Stimulated activated CD8-positive, alpha-beta memory T cell treated with anti-CD3 and anti-CD28 coated beads, Interleukin-15, amount 100 ng/mL, for 48 hours (primary cell): ENCODE results near the gene FRMD8.
"Not testable (repeated sequence)": the region's sequence is repeated elsewhere in the genome, so short reads cannot be mapped to it uniquely, and the experiment has no call there.

Source experiments
- DNase-seq, 2 donors: peaks; one replicate each; pipeline ENCODE4 v3.0.0-alpha.2; 2020; ENCODE audit warnings: low read depth in 2 of 2

FRMD8 gene

DNA sequence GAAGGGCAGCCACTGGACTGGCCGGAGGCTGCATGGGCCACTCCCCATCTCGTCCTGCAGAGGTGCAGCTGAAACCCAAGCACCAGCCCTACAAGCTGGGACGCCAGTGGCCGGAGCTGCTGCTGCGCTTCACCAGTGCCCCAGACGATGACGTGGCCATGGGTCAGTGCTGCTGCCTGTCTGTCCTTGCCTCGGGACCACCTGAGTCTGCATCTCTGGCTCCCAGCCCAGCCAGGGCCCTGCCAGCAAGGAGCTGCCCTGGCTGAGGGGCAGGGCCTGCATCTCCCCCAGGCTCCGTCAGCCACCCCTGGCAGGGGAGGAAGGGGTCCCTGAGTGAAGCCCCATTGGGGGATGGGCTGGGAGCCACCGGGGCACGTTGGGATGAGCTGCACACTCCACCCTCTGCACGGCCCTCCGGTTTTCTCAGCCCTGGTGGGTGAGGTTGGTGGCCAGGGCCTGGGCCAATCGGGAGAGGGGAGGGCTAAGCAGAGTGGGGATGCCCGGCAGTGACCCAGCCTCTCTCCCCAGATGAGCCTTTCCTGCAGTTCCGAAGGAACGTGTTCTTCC is 7.2 kb downstream of the FRMD8 start:
- DNase-seq, result no peak

DNA sequence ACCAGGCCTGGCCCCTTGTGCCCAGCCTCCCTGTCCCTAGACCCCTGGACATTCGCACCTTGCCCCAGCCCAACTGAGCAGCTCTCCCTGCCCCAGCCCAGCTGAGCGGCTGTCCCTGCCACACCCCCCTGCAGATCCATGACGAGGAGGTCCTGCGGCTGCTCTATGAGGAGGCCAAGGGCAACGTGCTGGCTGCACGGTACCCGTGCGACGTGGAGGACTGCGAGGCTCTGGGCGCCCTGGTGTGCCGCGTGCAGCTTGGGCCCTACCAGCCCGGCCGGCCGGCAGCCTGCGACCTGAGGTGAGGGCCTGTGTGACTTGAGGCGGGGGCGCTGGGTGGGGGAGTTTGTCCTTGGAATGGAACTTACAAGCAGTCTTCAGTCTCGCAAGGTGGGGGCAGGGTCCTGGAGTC is 7.7 kb downstream of the FRMD8 start:
- DNase-seq, result no peak

DNA sequence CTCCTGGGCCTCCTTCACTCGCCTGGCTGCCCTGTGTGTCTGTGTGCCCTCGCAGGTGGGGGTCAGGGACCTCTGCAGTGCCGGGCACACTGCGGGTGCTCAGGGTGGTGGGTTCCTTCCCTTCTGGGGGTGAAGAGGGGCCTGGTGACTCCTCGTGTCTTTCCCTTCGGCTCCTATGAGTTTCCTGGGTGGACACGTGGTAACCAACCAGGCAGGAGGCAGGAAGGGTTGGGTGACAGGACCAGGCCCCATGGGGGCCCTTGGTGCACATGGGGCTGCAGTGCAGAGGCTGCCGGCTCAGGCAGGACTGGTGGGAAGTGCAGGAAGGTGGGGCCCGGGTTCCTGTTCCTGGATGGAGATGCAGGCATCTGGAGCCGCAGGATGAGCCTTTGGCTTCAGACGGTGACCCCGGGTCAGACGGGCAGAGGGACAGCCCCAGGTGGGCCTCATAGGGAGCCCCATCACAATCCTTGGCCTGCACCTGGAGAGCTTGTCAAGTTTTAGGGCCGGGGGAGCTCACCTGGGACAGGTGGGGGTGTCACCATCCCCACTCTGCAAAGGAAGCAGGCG is 9.6 kb downstream of the FRMD8 start:
- no peak for DNase-seq

DNA sequence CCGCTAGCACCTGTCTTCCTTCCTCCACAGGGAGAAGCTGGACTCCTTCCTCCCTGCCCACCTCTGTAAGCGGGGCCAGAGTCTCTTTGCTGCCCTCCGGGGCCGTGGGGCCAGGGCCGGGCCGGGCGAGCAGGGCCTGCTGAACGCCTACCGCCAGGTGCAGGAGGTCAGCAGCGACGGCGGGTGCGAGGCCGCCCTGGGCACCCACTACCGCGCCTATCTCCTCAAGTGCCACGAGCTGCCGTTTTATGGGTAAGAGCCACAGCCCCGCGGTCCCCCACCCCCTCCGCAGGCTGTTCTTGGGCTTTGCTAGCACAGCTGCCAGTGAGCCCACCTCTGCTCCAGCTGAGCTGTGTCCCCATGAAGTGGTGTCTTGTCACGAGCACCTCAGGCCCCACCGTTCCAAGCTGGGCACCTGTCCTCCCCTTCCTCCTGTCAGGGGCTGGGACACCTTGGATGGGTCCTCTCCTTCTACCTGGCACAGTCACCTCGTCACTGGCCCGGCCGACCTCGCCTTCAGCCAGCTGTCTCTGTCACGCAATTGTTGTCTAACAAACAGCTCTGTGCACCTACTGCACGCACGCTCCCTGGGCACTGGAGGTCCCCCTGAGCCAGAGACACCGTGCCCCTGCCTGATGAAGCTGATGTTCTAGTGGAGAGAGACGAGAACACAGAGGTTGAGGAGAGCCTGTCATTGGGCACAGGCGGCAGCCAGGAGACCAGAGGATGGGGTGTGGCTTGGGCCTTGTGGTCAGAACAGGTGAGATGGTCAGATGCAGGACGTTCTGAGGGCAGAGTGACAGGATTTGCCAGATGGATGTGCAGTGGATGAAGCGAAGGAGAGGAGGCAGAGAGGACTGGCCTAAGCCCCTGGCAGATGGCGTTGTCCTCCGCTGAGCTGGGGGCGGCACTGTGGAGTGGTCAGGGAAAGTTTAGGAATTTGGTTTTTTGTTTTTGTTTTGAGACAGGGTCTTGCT is 10.6 kb downstream of the FRMD8 start:
- DNase-seq, result no peak

DNA sequence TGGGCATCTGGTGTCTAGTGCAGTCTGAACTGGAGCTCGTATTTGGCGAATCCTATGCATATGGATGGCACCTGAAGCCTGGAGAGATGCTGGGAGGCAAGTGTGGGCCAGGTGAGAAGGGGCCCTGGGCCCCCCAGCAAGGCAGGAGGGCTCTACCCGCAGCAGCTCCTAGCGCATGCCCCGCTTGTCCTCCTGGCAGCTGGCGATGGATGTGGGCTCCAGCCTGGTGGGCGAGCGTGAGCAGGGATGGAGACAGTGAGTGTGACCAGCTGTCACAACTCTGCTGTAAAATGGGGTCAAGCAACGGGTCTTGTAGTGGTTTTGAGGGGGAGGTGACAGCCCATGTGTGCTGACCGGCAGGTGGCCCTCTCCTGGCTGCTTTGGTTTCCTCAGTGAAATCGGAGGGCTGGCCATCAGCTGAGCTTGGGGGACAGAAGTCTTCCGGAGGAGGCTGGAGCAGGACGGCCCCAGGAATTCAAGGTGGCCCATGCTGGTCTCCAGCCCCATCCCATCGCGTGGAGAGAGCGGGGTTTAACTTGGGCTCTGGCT is 12.0 kb downstream of the FRMD8 start:
- no peak for DNase-seq

DNA sequence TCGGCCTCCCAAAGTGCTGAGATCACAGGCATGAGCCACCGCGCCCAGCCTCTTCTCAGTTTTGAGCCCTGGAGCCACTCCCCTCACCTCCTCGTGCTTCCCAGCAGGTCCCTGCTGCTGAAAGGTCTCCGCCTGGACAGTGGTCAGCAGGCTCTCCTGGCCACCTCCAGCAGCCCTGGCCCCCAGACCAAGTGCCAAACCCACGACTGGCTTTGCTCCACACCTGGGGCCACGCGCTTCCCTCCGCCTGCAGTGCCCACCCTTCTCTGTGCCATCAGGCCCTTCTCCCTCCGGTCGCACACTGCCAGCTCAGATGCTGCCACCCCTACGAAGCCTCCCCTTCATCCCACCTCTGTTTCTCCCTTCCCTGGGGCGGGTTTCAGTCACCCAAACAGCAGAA is 12.8 kb downstream of the FRMD8 start:
- no peak for DNase-seq

DNA sequence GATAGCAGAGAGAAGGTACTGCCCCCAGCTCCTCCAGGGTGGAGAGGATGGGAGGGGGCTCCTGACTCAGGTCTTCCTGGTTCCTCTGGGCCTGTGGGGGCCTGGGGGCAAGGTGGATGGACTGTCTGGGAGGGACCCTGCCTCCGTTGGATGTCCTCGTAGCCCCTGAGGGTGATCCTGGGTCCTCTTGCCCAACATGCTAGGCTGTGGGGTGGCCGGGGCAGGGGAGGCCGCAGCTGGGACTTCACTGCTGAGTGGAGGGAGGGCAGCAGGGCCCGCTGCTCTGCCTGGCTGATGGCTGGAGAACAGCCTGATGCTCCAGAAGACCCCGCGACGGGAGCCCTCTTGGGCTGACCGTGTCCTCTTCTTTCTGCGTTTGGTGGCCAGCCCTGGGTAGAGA is 13.4 kb downstream of the FRMD8 start:
- DNase-seq, result no peak

DNA sequence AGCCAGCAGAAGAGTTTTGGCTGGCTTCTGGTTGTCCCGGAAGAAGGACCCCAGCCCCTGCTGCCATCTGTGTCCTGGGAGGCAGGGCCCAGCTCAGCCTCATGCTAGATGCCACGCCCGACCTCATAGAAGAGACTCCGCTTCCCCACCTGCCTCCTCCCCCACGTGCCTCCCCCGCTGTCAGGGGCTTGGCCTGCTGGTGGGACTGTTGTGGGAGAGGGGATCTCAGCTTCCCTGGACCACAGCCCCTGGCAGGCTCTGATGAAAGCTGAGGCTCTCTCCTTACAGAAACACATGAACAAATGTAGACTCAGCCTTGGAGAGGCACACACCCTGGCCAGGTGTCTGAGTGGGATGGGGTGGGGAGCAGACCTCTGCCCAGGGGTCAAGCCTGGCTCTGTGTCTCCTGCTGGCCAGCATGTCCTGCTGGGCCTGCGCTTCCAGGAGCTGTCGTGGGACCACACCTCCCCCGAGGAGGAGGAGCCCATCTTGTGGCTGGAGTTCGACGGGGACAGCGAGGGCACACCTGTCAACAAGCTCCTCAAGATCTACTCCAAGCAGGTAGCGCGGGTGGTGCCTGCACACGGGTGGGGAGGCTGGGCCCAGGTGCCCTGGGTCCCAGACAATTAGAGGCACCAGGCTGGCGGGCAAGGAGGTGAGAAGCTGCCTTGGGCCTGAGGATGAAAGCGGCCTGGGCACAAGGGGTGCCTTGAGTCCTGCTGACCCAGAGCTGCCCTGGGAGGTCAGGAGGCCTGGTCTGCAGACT is 14.1 kb downstream of the FRMD8 start:
- no peak for DNase-seq

DNA sequence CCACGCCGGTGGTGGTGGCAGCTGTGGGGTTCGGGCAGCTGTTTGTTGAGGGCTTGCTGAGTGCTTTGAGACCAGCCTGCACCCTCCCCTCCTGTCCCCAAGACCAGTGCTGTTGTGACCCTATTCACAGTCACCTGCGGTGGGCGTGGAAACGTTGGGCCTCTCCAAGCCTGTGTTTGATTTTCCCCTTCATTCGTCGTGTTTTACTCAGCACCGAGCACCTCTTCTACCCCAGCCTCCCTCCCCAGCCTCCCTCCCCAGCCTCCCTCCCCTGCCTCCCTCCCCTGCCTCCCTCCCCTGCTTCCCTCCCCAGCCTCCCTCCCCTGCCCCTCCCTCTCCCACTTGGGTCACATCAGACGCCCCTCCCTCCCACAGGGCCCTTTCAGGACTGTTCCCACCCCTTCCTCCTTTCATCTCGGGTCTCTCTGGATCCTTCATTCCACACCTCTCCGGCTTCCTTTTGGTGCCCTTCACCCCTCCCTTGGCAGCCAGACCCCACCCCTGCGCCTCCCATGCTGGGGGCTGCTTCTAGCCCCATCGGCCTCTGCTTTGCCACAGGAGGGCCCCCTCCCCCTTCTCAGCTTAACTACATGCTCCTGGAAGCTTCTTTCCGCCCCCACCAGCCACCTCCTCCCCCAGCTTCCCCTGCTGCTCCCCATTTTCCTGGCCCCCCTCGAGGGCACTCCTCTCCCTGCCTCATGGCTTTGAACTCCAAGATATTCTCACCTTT is 14.8 kb downstream of the FRMD8 start:
- no peak for DNase-seq

DNA sequence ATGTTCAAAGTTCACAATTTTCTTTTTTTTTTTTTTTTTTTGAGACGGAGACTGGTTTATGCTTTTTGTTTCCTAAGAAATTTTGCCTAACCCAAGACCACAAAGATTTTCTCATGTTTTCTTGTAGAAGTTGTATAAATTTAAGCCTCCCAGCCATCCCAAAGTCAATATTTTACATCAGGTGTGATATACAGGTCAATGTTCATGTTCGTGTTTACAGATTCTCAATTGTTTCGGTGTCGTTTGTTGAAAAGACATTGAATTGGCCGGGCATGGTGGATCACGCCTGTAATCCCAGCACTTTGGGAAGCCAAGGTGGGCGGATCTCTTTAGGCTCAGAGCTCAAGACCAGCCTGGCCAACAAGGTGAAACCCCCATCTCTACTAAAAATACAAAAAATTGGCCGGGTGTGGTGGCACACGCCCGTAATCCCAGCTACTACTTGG is 15.4 kb downstream of the FRMD8 start:
- DNase-seq, result no peak

DNA sequence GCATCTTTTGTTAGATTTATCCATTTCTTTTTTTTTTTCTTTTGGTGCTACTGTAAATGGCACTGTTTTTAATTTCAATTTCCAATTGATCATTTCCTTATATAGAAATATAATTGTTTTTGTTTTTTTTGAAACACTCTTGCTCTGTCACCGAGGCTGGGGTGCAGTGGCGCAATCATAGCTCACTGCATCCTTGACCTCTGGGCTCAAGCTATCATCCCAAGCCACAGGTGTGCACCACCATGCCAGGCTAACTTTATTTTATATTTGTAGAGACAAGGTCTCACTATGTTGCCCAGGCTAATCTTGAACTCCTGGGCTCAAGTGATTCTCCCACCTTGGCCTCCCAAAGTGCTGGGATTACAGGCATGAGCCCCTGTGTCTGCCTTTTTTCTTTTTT is 16.4 kb downstream of the FRMD8 start:
- no peak for DNase-seq

DNA sequence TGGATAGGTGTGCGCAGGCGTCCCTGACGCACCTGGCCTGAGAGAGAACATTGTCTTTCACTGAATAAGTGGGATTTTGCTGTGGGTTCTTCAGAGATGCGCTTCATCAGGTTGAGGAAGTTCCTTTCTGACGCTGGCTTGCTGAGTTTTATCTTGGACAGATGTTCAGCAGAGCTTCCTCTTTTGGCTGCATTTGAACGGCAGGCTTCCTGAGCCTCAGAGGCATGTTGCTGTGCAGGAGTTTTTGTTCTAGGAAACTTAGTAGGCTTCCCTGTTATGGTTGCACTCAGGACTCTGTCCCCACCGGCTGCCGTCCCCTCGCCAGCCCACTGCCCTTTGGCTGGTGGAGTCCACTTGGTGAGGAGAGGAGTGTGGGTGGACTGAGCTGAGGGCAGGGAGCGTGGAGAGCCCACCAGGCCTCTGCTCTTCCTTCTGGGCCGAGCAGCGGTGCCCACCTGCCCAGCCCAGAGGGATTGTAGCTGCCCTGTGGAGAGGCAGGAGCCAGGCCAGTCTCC is 17.2 kb downstream of the FRMD8 start:
- no peak for DNase-seq

DNA sequence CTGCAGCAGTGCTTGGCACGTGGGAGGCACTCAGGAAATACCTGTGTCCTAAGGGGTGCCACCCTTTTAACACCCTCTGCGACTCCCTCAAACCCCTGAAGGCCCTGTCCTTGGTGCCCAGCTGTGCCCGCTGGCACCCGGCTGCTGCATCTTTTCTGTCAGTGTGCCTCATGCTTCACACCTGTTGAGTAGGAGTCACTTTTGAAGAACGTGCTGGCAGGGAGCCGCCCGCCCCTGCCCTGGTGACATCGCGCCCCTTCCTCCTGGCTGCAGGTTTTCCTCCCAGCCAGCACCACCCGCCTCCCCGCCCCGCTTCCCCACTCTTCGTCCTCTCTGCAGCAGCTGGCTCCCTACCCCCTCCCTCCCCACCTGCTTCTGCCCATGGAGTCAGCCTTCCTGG is 17.8 kb downstream of the FRMD8 start:
- DNase-seq, result no peak

DNA sequence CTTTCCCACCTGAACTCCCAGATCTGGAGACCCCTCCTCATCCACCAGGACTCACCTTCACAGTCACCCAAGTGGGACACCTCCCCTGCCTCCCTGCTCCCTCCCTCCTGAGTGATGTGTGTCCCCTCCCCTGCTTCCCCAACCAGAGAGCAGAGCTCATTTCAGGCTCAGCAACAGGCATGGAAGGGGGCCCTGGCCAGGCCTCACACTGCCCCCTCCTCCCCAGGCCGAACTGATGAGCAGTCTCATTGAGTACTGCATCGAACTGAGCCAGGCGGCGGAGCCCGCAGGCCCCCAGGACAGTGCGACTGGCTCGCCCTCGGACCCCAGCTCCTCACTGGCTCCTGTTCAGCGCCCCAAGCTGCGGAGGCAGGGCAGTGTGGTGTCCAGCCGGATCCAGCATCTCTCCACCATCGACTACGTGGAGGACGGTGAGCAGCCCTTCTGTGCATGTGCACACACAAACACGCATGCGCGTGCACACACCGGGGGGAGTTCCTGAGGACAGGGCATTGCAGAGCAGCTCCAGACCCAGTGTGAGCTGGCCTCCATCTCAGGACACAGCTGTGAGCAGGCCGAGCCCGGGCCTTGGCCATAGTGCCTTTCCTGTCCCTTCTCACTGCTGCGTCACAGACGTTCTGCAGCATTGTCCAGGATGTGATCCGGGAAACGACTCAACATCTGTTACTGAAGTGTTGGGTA is 18.4 kb downstream of the FRMD8 start:
- DNase-seq, result no peak

DNA sequence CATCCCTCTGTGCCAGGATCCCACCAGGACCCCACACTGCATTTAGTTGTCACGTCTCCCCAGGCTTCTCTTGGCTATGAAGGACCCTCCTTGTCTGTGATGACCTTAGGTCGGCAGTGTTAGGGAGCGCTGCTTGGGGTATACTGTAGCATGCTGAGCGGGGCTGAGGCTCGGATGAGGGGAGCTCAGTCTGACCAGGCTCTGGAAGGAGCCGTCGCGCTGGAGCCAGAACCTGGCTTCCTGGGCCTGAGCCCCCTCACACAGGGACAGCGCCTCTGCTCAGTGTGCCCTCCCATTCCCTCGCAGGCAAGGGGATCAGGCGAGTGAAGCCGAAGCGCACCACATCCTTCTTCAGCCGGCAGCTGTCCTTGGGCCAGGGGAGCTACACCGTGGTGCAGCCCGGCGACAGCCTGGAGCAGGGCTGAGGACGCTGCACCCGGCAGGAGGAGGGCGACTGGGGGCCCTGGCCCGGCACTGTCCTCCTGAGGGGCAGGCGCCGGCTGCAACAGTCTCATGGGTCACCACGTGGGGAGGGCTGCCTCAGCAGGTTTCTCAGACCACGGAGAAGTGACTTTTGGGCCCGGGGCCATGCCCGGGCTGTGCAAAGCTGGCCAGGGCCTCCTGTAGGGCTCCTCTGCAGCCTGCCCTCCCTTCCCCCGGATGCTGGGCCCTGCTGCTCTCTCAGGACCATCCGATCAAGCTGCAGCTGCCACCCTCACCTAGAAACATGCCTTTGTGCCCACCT is 24.7 kb downstream of the FRMD8 start:
- no peak for DNase-seq

DNA sequence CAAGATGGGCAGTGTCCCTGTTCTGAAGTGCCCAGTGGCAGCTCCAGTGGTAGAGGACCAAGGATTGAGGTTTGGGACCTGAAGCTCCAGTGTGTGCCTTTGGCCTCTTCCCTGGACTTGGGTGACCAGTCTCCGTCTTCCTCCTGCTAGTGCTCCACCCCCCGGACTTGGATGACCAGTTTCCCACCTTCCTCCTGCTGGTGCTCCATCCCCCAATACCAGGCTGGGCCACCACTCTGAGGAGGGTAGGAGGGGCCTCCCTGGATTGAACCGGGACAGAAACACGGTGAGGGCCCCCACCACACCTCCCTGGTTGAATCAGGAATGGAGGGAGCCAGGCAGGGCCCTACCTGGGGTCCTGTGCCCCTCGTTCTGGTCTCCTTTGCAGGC is 25.2 kb downstream of the FRMD8 start:
- DNase-seq, result no peak

DNA sequence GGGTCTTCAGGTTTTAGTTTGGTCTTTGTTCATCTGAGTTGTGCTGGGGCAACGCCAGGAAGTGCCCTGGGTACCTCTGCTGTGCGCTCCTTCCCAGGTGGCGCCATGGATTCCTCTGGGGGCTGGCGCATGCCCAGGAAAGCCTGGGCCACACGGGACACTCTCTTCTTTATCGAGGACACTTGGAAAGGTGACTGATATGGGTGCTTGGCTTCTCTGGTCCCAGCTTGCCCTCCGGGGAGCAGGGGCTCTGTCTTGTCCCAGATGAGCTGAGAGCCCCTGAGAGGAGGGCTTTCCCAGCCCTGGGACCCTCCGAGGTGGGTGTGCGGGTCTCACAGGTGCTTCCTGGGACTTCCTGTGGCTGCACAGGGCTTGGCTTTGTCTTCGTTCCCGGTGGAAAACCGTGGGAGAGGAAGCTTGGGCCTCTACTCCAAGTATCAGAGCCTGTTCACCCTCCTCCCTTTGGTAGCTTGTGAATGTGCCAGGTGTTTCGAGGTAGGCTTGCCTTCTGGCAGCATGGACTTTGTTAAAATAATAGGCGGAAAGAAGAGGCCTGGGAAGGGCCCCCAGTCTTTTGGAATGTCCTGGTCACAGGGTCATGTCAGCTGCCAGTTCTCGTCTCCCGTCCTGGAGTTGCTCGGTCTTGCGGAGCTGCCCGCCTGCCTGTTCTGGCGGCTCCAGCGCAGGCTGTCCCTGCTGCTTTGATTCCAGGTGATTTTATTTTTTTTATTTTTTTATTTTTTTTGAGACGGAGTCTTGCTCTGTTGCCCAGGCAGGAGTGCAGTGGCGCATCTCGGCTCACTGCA is 26.0 kb downstream of the FRMD8 start:
- DNase-seq, result no peak

DNA sequence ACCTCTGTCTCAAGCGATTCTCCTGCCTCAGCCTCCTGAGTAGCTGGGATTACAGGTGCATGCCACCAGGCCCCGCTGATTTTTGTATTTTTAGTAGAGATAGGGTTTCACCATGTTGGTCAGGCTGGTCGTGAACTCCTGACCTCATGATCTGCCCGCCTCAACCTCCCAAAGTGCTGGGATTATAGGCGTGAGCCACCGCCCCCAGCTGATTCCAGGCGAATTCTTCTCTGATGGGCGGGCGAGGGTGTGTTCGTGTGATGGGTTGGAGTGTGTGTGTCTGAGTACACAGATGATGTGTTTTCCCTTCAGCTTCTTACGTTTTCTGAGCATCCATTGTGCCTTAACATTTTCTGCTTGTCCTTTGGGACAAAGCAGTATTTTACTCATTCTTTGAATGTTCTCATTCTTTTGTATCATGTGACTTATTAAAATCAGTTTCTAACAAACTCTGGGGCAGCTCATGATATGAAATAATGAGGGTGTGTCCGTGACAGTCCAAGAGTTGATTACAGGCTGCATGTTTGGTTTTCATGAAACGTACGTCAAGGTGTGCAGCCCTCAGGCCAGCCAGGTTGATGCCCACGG is 26.7 kb downstream of the FRMD8 start:
- not testable (repeated sequence) for DNase-seq
